Measurements from ENCODE around the gene JCHAIN. TPM values are rescaled to one million over a fixed set of nuclear protein-coding genes. Genes with fewer than 3 reads are reported as not detected.

JCHAIN gene
- total and polyA plus RNA-seq, 2 of the 13 experiments (the other 11 are each of a cell fraction or from before 2014, with no cell fraction given), result not detected

DNA sequence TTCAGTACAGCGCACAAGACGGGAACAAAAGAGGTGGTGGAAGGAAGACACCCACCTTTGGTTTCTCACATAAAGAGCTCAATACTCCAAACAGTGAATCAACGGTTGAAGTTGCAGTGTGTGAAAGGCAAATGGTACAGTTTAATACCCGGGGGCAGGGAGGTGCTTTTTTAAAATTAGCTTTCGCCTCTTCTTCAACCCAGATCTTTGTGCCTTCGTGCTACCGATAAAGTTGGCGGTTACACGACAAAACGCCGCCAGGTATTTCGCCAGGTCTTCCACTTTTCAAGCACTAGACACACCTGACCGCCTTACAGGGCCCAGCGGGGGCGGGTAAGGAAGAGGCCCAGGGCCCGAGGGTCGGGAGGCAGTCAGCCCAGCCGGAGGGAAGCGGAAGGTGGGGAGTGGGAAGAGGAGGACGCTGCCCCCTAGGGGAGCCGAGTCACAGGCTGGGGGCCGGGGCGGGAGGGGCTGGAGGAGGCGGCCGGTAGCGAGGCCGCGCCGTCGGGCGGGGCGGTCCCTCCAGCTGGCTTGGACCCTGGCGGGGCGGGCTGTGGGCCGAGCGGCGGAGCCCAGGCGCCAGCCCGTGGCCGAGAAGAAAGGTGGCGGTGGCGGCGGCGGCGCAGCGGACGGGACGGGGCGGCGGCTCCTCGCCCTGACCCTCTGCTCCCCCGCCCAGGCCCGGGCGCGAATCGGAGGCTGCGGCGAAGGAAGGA, 38.1 kb upstream of the JCHAIN start (continued):
- no peak for TF ChIP-seq HOXA9 (CRISPR knock-in tag; IDR thresholded peaks at IDR 0.05; ENCODE audit: borderline replicate concordance)
- TF ChIP-seq, protein P1, sequence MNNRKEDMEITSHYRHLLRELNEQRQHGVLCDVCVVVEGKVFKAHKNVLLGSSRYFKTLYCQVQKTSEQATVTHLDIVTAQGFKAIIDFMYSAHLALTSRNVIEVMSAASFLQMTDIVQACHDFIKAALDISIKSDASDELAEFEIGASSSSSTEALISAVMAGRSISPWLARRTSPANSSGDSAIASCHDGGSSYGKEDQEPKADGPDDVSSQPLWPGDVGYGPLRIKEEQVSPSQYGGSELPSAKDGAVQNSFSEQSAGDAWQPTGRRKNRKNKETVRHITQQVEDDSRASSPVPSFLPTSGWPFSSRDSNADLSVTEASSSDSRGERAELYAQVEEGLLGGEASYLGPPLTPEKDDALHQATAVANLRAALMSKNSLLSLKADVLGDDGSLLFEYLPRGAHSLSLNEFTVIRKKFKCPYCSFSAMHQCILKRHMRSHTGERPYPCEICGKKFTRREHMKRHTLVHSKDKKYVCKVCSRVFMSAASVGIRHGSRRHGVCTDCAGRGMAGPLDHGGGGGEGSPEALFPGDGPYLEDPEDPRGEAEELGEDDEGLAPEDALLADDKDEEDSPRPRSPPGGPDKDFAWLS (CRISPR knock-in tag; IDR thresholded peaks at IDR 0.05; ENCODE audit: borderline replicate concordance), result no peak
- peak; percentile 30; the same call in 1 of the 2 replicates for TF ChIP-seq GATA4 (IDR thresholded peaks at IDR 0.05; ENCODE audit: borderline replicate concordance, low read depth)
- no peak for TF ChIP-seq CBX2 (IDR thresholded peaks at IDR 0.05; ENCODE audit: low read depth, low read length)
- TF ChIP-seq CBX2 (CRISPR knock-in tag; IDR thresholded peaks at IDR 0.05; ENCODE audit: low read depth), result no peak
- TF ChIP-seq REST (IDR thresholded peaks at IDR 0.05; ENCODE audit: borderline replicate concordance in 1 of 2, low read depth in 1 of 2, low read length in 2 of 2), result peak in 1 of 2 experiments; percentile 34; a peak in 1 of 4 replicates
- peak; percentile 23; the same call in 1 of the 2 replicates for TF ChIP-seq IKZF5 (CRISPR knock-in tag; IDR thresholded peaks at IDR 0.05)
- no peak for TF ChIP-seq MAF1 (CRISPR knock-in tag; IDR thresholded peaks at IDR 0.05; ENCODE audit: borderline replicate concordance)
- no peak for TF ChIP-seq FOXJ3 (CRISPR knock-in tag; IDR thresholded peaks at IDR 0.05; ENCODE audit: borderline replicate concordance)
- no peak for TF ChIP-seq MEF2D (CRISPR knock-in tag; IDR thresholded peaks at IDR 0.05)
- TF ChIP-seq SOX6 (IDR thresholded peaks at IDR 0.05), result no peak
- TF ChIP-seq SOX6 (CRISPR knock-in tag; IDR thresholded peaks at IDR 0.05), result peak; percentile 25; the same call in 1 of the 2 replicates
- TF ChIP-seq, protein P2, sequence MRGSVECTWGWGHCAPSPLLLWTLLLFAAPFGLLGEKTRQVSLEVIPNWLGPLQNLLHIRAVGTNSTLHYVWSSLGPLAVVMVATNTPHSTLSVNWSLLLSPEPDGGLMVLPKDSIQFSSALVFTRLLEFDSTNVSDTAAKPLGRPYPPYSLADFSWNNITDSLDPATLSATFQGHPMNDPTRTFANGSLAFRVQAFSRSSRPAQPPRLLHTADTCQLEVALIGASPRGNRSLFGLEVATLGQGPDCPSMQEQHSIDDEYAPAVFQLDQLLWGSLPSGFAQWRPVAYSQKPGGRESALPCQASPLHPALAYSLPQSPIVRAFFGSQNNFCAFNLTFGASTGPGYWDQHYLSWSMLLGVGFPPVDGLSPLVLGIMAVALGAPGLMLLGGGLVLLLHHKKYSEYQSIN (CRISPR knock-in tag; IDR thresholded peaks at IDR 0.05; ENCODE audit: borderline replicate concordance), result no peak
- no peak for TF ChIP-seq ZNF512 (CRISPR knock-in tag; IDR thresholded peaks at IDR 0.05)
- peak; percentile 85 for TF ChIP-seq CTCF (CRISPR knock-in tag; IDR thresholded peaks at IDR 0.05)
- TF ChIP-seq ZNF101 (CRISPR knock-in tag; IDR thresholded peaks at IDR 0.05; ENCODE audit: borderline replicate concordance, low read depth), result no peak
- TF ChIP-seq GTF2F1 (IDR thresholded peaks at IDR 0.05; ENCODE audit: low read length), result no peak
